OCI-LY7 (cell line): ENCODE data around the gene HMOX2. TPM values are rescaled to one million over a fixed set of nuclear protein-coding genes. Genes with fewer than 3 reads are reported as not detected.

Source experiments
- BruUV-seq: library from RNA; stranded (reverse); fragments of 400-500 nt; replicated peaks from 2 replicates; lab custom pipeline; 2021; lab: Mats Ljungman, UMichigan
- CTCF ChIA-PET: fragments of 300-600 bp; sonication (Branson Sonifier 250); formaldehyde crosslinking; loops from one replicate; lab custom pipeline; 2022; ENCODE audit warnings: antibody characterized with exemption; ENCODE audit not compliant: unreplicated experiment; lab: Charles Lee
- POLR2A ChIA-PET: fragments of 300-600 bp; sonication (Branson Sonifier 250); formaldehyde crosslinking; loops from one replicate; lab custom pipeline; 2022; ENCODE audit warnings: antibody characterized with exemption; lab: Charles Lee
- DNase-seq: peaks from one replicate; pipeline ENCODE4 v3.0.0-alpha.2; 2015; ENCODE audit warnings: low spot score
- H2AFZ ChIP-seq: fragments of 200-600 bp; sonication (generic), shearing (Covaris generic); 2 replicates; pipeline ENCODE4 v1.6.1; 2014; ENCODE audit warnings: mild to moderate bottlenecking, antibody characterized with exemption, low read length, moderate library complexity
- H3K27ac ChIP-seq: fragments of 200-600 bp; sonication (generic); 2 replicates; pipeline ENCODE4 v1.5.1; 2014; ENCODE audit warnings: mixed run types, low read depth, mild to moderate bottlenecking, moderate library complexity, low read length, inconsistent platforms; ENCODE audit not compliant: poor library complexity, severe bottlenecking
- H3K36me3 ChIP-seq: fragments of 200-600 bp; sonication (generic); 2 replicates; pipeline ENCODE4 v1.6.1; 2014; ENCODE audit warnings: mild to moderate bottlenecking, antibody characterized with exemption, low read length, moderate library complexity, mixed read lengths; ENCODE audit not compliant: insufficient read depth
- H3K4me1 ChIP-seq: fragments of 200-600 bp; sonication (generic); 2 replicates; pipeline ENCODE4 v1.5.1; 2014; ENCODE audit warnings: mild to moderate bottlenecking, low read length; ENCODE audit not compliant: insufficient read depth, poor library complexity, severe bottlenecking
- H3K4me2 ChIP-seq: fragments of 200-600 bp; sonication (generic); 2 replicates; pipeline ENCODE4 v1.6.1; 2014; ENCODE audit warnings: mild to moderate bottlenecking, low read length
- H3K4me3 ChIP-seq: fragments of 200-600 bp; sonication (generic); 2 replicates; pipeline ENCODE4 v1.5.1; 2014; ENCODE audit warnings: mild to moderate bottlenecking, low read depth, low read length; ENCODE audit not compliant: poor library complexity, severe bottlenecking
- H3K79me2 ChIP-seq: fragments of 200-600 bp; sonication (generic); 2 replicates; pipeline ENCODE4 v1.6.1; 2016; ENCODE audit warnings: low read depth, mild to moderate bottlenecking, low read length, moderate library complexity, mixed read lengths; ENCODE audit not compliant: insufficient read depth
- H3K9me2 ChIP-seq: fragments of 200-600 bp; sonication (generic); 2 replicates; pipeline ENCODE4 v1.6.1; 2016; ENCODE audit warnings: mild to moderate bottlenecking, low read length, mixed read lengths; ENCODE audit not compliant: insufficient read depth
- H3K9me3 ChIP-seq: fragments of 200-600 bp; sonication (generic); 2 replicates; pipeline ENCODE4 v1.6.1; 2014; ENCODE audit warnings: mild to moderate bottlenecking, mixed run types, low read length, mixed read lengths
- H4K20me1 ChIP-seq: fragments of 200-600 bp; sonication (generic); 2 replicates; pipeline ENCODE4 v1.6.1; 2014; ENCODE audit warnings: mild to moderate bottlenecking, antibody characterized with exemption, low read length, moderate library complexity, mixed read lengths; ENCODE audit not compliant: insufficient read depth
- CTCF ChIP-seq: fragments of 200-600 bp; sonication (generic); conservative IDR thresholded peaks from 2 replicates; pipeline ENCODE4 v1.5.1; 2014; ENCODE audit warnings: mild to moderate bottlenecking, antibody characterized with exemption, low read length, moderate library complexity, mixed read lengths
- EZH2phosphoT487 ChIP-seq: fragments of 200-600 bp; sonication (generic); IDR thresholded peaks from 2 replicates; pipeline ENCODE4 v1.6.1; 2018; ENCODE audit warnings: low read depth, borderline replicate concordance, mild to moderate bottlenecking, mixed run types, antibody characterized with exemption, low read length, moderate library complexity, mixed read lengths
- intact Hi-C: fragments of 100-400 bp; cut with micrococcal nuclease; formaldehyde crosslinking; loops from one replicate; pipeline ENCODE4 v1.10.0; 2022; ENCODE audit not compliant: unreplicated experiment
- total RNA-seq, 2 experiments: library from RNA; depleted of rRNA in 1 of 2; stranded (reverse); fragments of >200 nt in 1 of 2; shearing (Covaris generic) in 1 of 2; gene quantifications; 2 replicates each; pipeline ENCODE4 v1.2.3, GENCODE V29; 2014 to 2022

HMOX2 gene
- total RNA-seq, 2 experiments from 2014 or later: 37.0 to 46.0 TPM

- no peak for DNase-seq
- TF ChIP-seq EZH2phosphoT487: no peak
- no peak for TF ChIP-seq CTCF
- intact Hi-C loops: no loop called here
- no peaks in the 10 kb centered on the region for H3K9me2 ChIP-seq
- H3K27ac ChIP-seq: no peak overlapping the region
- no peaks in the 10 kb centered on the region for H4K20me1 ChIP-seq
- no peaks in the 10 kb centered on the region; the same call in none of the 2 replicates for H3K36me3 ChIP-seq
- no peak overlapping the region for H3K4me2 ChIP-seq
- no TSS peak for BruUV-seq
- peaks cover 14% of the 10 kb centered on the region for H3K4me1 ChIP-seq
- CTCF ChIA-PET: no interaction called here
- H3K79me2 ChIP-seq: no peaks in the 10 kb centered on the region
- no peak overlapping the region for H3K4me3 ChIP-seq
- POLR2A ChIA-PET: no interaction called here
- peaks cover 16% of the 10 kb centered on the region for H3K9me3 ChIP-seq
- no peak overlapping the region for H2AFZ ChIP-seq
These were observed 59.5 kb downstream of the HMOX2 start for GRCh38 chr16:4535627-4536108.

- no peak overlapping the region for H3K27ac ChIP-seq
- H2AFZ ChIP-seq: no peak overlapping the region
- ChIA-PET CTCF (no interaction called here), POLR2A (no interaction called here)
- H3K9me3 ChIP-seq: peaks cover 16% of the 10 kb centered on the region
- H3K4me3 ChIP-seq: no peak overlapping the region
- no peaks in the 10 kb centered on the region; the same call in none of the 2 replicates for H3K36me3 ChIP-seq
- H3K9me2 ChIP-seq: no peaks in the 10 kb centered on the region
- TSS peak; percentile 54 for BruUV-seq
- DNase-seq: no peak
- H3K4me2 ChIP-seq: 0 out of 2 replicates have a peak overlapping the region, but pooled peaks have one; percentile 62
- TF ChIP-seq CTCF (no peak), EZH2phosphoT487 (no peak)
- no peaks in the 10 kb centered on the region for H4K20me1 ChIP-seq
- intact Hi-C loops: no loop called here
- peaks cover 14% of the 10 kb centered on the region for H3K4me1 ChIP-seq
- H3K79me2 ChIP-seq: no peaks in the 10 kb centered on the region
These were observed 60.4 kb downstream of the HMOX2 start for GRCh38 chr16:4536391-4537106.
